ENCODE results near the gene CD36. TPM values are rescaled to one million over a fixed set of nuclear protein-coding genes. Genes with fewer than 3 reads are reported as not detected.

The CD36 gene
- total and polyA plus RNA-seq, 2 of the 8 experiments (the other 6 are each of a cell fraction or from before 2014, with no cell fraction given): 0.33 to 0.60 TPM

DNA sequence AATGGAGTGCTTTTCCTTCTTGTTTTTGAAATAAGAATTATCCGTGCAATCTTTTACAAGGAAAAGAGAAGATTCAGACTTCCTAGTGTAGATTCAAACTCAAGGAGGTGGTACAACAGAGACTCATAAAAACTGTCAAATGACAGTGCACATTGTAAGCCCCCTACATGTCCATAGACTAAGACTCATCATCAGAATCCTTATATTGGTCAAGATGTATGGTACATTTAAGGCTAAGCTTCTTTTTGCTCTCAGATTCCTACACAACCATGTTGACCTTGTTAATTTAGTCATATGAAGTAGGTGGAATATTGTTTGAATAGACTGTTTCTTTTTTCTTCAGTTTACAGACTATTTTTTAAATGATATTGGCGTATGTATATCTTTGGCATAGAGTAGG lies 11.6 kb downstream of the CD36 start:
- no peaks in the 10 kb centered on the region for H3K4me1 ChIP-seq (replicated peaks in 1 of 4; ENCODE audit: control insufficient read depth in 3 of 4, insufficient read depth in 4 of 4, low read length in 3 of 4)
- H4K20me1 ChIP-seq (replicated peaks in 1 of 2; ENCODE audit: control insufficient read depth in 1 of 2, insufficient read depth in 2 of 2, low read length in 2 of 2): no peaks in the 10 kb centered on the region
- no peak overlapping the region for H2BK120ac ChIP-seq (replicated peaks; ENCODE audit: low read depth, low read length)
- no peaks in the 10 kb centered on the region for H3K79me2 ChIP-seq (ENCODE audit: control insufficient read depth in 1 of 2, insufficient read depth in 2 of 2, low read length in 2 of 2)
- no peaks in the 10 kb centered on the region for H3K79me1 ChIP-seq (ENCODE audit: low read depth, low read length)
- H3K27me3 ChIP-seq (replicated peaks in 1 of 4; ENCODE audit: control insufficient read depth in 3 of 4, extremely low read depth in 1 of 4, insufficient read depth in 3 of 4, low read length in 3 of 4): no peaks in the 10 kb centered on the region
- no peaks in the 10 kb centered on the region for H3K36me3 ChIP-seq (ENCODE audit: control insufficient read depth in 2 of 4, insufficient read depth in 4 of 4, low read length in 3 of 4)
- H3K23ac ChIP-seq (ENCODE audit: insufficient read length): no peak overlapping the region
- H2BK15ac ChIP-seq (ENCODE audit: low read length): no peak overlapping the region
- H3K27ac ChIP-seq (ENCODE audit: low read depth, low read length): no peak overlapping the region
- ChIA-PET CTCF (ENCODE audit: partially characterized antibody) (interaction anchor here (0.5 to 2.8 kb wide), 4 partner anchors 9 to 1488 kb away, joined by 4 to 14 read pairs (median 6); no protein-coding TSS in a partner anchor), POLR2A (ENCODE audit: partially characterized antibody) (no interaction called here)
- H3K9me3 ChIP-seq (ENCODE audit: insufficient read depth in 2 of 2, low read depth in 1 of 2, low read length in 1 of 2): no peaks in the 10 kb centered on the region
- 89% methylated on average over 2 of the region's 2 CpGs; no CpG with 5 or more reads in 1 of the 2 experiments for WGBS, 2 experiments (ENCODE audit: extremely low coverage in 1 of 2, insufficient coverage in 1 of 2, insufficient read length in 1 of 2, insufficient replicate concordance in 2 of 2, low coverage in 1 of 2, low lambda C conversion rate in 2 of 2, missing lambda C conversion rate in 1 of 2)
- no peak overlapping the region for H4K5ac ChIP-seq (ENCODE audit: insufficient read length, low read depth, low read length)
- no peak overlapping the region for H2BK20ac ChIP-seq (ENCODE audit: low read length)
- DNase-seq (ENCODE audit: low read depth in 1 of 2, low spot score in 2 of 2): no peak
- H3K4ac ChIP-seq (replicated peaks; ENCODE audit: insufficient read length, low read depth, low read length): no peak overlapping the region
- H2AFZ ChIP-seq (ENCODE audit: low read length): no peak overlapping the region
- H2AK5ac ChIP-seq (ENCODE audit: low read depth, low read length): no peak overlapping the region
- FAIRE-seq: no peak
- H3K14ac ChIP-seq (ENCODE audit: insufficient read length): no peak overlapping the region
- no peak overlapping the region for H4K8ac ChIP-seq (ENCODE audit: extremely low read depth, insufficient read depth, low read length)
- H2BK12ac ChIP-seq (ENCODE audit: low read depth, low read length): no peak overlapping the region
- H3K9ac ChIP-seq (replicated peaks in 1 of 4; ENCODE audit: extremely low read depth in 1 of 4, low read depth in 3 of 4, low read length in 3 of 4): no peak overlapping the region
- no peak overlapping the region for H3K4me3 ChIP-seq (ENCODE audit: extremely low read depth in 1 of 4, insufficient read depth in 2 of 4, low read depth in 3 of 4, low read length in 4 of 4)
- H3K23me2 ChIP-seq (ENCODE audit: low read depth, low read length): no peaks in the 10 kb centered on the region
- TF ChIP-seq TBP (IDR thresholded peaks at IDR 0.05; ENCODE audit: low read depth, low read length) (no peak), HDAC2 (IDR thresholded peaks at IDR 0.05; ENCODE audit: borderline replicate concordance in 1 of 2, low read depth in 2 of 2, low read length in 2 of 2) (no peak), SP4 (IDR thresholded peaks at IDR 0.05; ENCODE audit: low read length) (no peak), GABPA (IDR thresholded peaks at IDR 0.05; ENCODE audit: borderline replicate concordance, insufficient read depth, low read length) (no peak), SIRT6 (IDR thresholded peaks at IDR 0.05; ENCODE audit: low read length) (no peak), JUND (IDR thresholded peaks at IDR 0.05; ENCODE audit: low read length) (no peak), ZNF274 (IDR thresholded peaks at IDR 0.05; ENCODE audit: borderline replicate concordance, extremely low read depth, low read length) (no peak), SIN3A (conservative IDR thresholded peaks at IDR 0.05 in 1 of 2, IDR thresholded peaks at IDR 0.05 in 1 of 2; ENCODE audit: low read depth in 1 of 2, low read length in 2 of 2) (no peak), KDM4A (IDR thresholded peaks at IDR 0.05; ENCODE audit: low read depth, low read length, severe bottlenecking) (no peak)
- TF ChIP-seq, protein P1, sequence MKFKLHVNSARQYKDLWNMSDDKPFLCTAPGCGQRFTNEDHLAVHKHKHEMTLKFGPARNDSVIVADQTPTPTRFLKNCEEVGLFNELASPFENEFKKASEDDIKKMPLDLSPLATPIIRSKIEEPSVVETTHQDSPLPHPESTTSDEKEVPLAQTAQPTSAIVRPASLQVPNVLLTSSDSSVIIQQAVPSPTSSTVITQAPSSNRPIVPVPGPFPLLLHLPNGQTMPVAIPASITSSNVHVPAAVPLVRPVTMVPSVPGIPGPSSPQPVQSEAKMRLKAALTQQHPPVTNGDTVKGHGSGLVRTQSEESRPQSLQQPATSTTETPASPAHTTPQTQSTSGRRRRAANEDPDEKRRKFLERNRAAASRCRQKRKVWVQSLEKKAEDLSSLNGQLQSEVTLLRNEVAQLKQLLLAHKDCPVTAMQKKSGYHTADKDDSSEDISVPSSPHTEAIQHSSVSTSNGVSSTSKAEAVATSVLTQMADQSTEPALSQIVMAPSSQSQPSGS (IDR thresholded peaks at IDR 0.05; ENCODE audit: low read length): no peak
- H2BK5ac ChIP-seq (ENCODE audit: low read depth, low read length): no peak overlapping the region
- H4K91ac ChIP-seq (replicated peaks; ENCODE audit: insufficient read length, low read length): no peak overlapping the region
- H3K18ac ChIP-seq (ENCODE audit: extremely low read depth, low read length): no peak overlapping the region
- H3K4me2 ChIP-seq (ENCODE audit: insufficient read depth in 1 of 2, low read depth in 2 of 2, low read length in 2 of 2): no peak overlapping the region
- no peak overlapping the region for H3K56ac ChIP-seq (replicated peaks; ENCODE audit: insufficient read length, low read depth, low read length)

Measured in H1 (cell line).